Uterus (tissue), 4 donors: Measurements from ENCODE around the gene POLR3E. TPM values are rescaled to one million over a fixed set of nuclear protein-coding genes. Genes with fewer than 3 reads are reported as not detected.

Source experiments
- DNase-seq, 2 donors: peaks; one replicate each; pipeline ENCODE4 v3.0.0-alpha.2; 2019 to 2020
- H3K27ac ChIP-seq, 2 donors: fragments of 200-600 bp; sonication (generic); 1 replicate in 1 of 2; 2 replicates in 1 of 2; pipeline ENCODE4 v1.5.1; 2016 to 2018
- H3K27me3 ChIP-seq, 2 donors: fragments of 200-600 bp; sonication (generic); one replicate each; pipeline ENCODE4 v1.5.1; 2018 to 2019; ENCODE audit warnings: control low read depth in 1 of 2
- H3K36me3 ChIP-seq, 2 donors: fragments of 200-600 bp; sonication (generic); one replicate each; pipeline ENCODE4 v1.5.1; 2019; ENCODE audit warnings: control low read depth in 1 of 2
- H3K4me1 ChIP-seq, 2 donors: fragments of 200-600 bp; sonication (generic); one replicate each; pipeline ENCODE4 v1.5.1; 2018 to 2019; ENCODE audit warnings: control low read depth in 1 of 2
- H3K4me3 ChIP-seq, 2 donors: fragments of 200-600 bp; sonication (generic); 1 replicate in 1 of 2; 2 replicates in 1 of 2; pipeline ENCODE4 v1.5.1; 2018 to 2019; ENCODE audit warnings: mild to moderate bottlenecking in 1 of 2
- H3K9me3 ChIP-seq, 2 donors: fragments of 200-600 bp; sonication (generic); one replicate each; pipeline ENCODE4 v1.5.1; 2019; ENCODE audit warnings: control low read depth in 1 of 2
- POLR2A ChIP-seq, 2 donors: fragments of 450-650 bp; IDR thresholded peaks; one replicate each; pipeline ENCODE4 v1.6.1; 2016; ENCODE audit warnings: antibody characterized with exemption in 2 of 2, mild to moderate bottlenecking in 1 of 2, moderate library complexity in 1 of 2
- intact Hi-C: fragments of 100-400 bp; cut with DNase I; formaldehyde crosslinking; loops from one replicate; pipeline ENCODE4 v1.15.1; 2023; ENCODE audit warnings: low total_unique reads
- total RNA-seq, 4 donors: library from RNA; depleted of rRNA in 3 of 4; stranded (reverse); fragments of >200 nt in 3 of 4; gene quantifications; one replicate each; pipeline versions ENCODE4 v1.1.0 to v1.2.4, GENCODE V29; 2014 to 2023
- TF ChIP-seq, protein P1 (sequence below), 4 experiments: fragments of 200-600 bp in 2 of 4; fragments of 450-650 bp in 2 of 4; sonication (generic) in 2 of 4; IDR thresholded peaks; one replicate each; pipeline ENCODE4 v1.5.1; 2016 to 2019; ENCODE audit warnings: antibody characterized with exemption in 4 of 4, mild to moderate bottlenecking in 2 of 4, moderate library complexity in 1 of 4
- donor health status: DM: yes; HTN: yes; CAD: no.

Gene POLR3E
- total RNA-seq, 4 donors from 2014 or later, result 45.1 to 179 (median 64.5) TPM

DNA sequence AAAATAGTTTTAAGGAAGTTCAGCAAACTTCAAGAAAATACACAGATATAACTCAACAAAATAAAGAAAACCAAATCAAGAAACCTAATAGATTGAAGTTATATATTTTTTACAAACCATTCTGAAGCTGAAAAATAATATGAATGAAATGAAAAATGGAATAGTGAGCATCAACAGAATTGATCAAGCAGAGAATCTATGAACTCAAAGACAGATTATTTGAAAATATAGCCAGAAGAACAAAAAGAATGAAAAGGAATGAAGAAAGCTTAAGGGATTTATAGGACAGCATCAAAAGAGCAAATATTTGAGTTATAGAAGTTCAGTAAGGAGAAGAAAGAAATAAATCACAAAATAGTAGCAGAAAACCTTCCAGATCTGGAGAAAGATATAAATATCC, 39.4 kb downstream of the POLR3E start:
- intact Hi-C loops, result no loop called here
- TF ChIP-seq, protein P1, sequence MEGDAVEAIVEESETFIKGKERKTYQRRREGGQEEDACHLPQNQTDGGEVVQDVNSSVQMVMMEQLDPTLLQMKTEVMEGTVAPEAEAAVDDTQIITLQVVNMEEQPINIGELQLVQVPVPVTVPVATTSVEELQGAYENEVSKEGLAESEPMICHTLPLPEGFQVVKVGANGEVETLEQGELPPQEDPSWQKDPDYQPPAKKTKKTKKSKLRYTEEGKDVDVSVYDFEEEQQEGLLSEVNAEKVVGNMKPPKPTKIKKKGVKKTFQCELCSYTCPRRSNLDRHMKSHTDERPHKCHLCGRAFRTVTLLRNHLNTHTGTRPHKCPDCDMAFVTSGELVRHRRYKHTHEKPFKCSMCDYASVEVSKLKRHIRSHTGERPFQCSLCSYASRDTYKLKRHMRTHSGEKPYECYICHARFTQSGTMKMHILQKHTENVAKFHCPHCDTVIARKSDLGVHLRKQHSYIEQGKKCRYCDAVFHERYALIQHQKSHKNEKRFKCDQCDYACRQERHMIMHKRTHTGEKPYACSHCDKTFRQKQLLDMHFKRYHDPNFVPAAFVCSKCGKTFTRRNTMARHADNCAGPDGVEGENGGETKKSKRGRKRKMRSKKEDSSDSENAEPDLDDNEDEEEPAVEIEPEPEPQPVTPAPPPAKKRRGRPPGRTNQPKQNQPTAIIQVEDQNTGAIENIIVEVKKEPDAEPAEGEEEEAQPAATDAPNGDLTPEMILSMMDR (IDR thresholded peaks at IDR 0.05), result no peak
- TF ChIP-seq POLR2A (IDR thresholded peaks at IDR 0.05), result no peak
- Histone ChIP-seq H3K9me3 (no peaks in the 10 kb centered on the region), H3K4me1 (no peaks in the 10 kb centered on the region), H3K27ac (no peak overlapping the region), H3K4me3 (no peak overlapping the region), H3K27me3 (no peaks in the 10 kb centered on the region), H3K36me3 (no peaks in the 10 kb centered on the region)
- no peak for DNase-seq

DNA sequence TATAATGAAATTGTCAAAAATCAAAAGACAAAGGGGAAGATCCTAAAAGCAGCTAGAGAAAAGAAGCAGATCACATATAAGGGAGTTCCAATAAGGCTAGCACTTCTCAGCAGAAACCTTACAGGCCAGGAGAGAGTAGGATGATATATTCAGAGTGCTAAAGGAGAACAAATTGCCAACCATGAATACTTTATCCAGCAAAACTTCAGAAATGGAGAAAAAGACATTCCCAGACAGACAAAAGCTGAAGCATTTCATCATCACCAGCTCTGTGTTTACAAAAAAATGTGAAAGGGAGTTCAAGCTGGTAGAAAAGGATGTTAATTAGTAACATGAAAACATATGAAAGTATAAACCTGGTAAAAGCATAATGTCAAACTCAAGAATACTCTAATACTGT, 39.8 kb downstream of the POLR3E start:
- H3K9me3 ChIP-seq, result no peaks in the 10 kb centered on the region
- TF ChIP-seq POLR2A (IDR thresholded peaks at IDR 0.05), result no peak
- TF ChIP-seq, protein P1 (IDR thresholded peaks at IDR 0.05), result no peak
- no peak overlapping the region for H3K27ac ChIP-seq
- no peaks in the 10 kb centered on the region for H3K4me1 ChIP-seq
- H3K27me3 ChIP-seq, result no peaks in the 10 kb centered on the region
- H3K36me3 ChIP-seq, result no peaks in the 10 kb centered on the region
- intact Hi-C loops, result no loop called here
- no peak overlapping the region for H3K4me3 ChIP-seq
- DNase-seq, result no peak

DNA sequence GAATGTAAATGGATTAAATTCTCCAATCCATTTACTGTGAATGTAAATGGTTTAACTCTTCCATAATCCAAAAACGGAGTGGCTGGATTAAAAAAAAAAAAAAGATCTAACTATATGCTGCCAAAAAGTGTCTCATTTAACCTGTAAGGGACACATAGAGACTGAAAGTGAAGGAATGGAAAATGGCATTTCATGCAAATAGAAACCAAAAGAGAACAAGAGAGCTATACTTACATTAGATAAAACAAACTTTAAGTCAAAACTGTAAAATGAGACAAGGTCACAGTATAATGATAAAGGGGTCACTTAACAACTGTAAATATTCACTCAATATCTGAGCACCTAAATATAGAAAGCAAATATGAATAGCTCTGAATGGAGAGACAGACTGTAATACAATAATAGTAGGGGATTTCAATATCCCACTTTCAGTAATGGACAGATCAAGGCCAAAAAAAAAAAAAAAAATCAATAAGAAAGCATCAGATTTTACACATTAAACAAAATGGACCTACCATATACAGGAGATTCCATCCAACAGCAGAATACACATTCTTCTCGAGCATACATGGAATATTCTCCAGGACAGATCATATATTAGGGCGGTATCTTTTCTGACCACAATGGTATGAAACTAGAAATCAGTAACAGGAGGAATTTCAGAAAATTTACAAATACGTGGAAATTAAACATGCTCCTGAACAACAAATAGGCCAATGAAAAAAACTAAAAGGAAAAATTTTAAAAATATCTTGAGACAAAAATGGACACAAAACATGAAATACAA, 40.8 kb downstream of the POLR3E start:
- H3K27me3 ChIP-seq, result no peaks in the 10 kb centered on the region
- intact Hi-C loops, result no loop called here
- H3K4me1 ChIP-seq, result no peaks in the 10 kb centered on the region
- DNase-seq, result no peak
- TF ChIP-seq POLR2A (IDR thresholded peaks at IDR 0.05), result no peak
- TF ChIP-seq, protein P1 (IDR thresholded peaks at IDR 0.05), result no peak
- H3K9me3 ChIP-seq, result no peaks in the 10 kb centered on the region
- no peak overlapping the region for H3K27ac ChIP-seq
- no peak overlapping the region for H3K4me3 ChIP-seq
- H3K36me3 ChIP-seq, result no peaks in the 10 kb centered on the region

DNA sequence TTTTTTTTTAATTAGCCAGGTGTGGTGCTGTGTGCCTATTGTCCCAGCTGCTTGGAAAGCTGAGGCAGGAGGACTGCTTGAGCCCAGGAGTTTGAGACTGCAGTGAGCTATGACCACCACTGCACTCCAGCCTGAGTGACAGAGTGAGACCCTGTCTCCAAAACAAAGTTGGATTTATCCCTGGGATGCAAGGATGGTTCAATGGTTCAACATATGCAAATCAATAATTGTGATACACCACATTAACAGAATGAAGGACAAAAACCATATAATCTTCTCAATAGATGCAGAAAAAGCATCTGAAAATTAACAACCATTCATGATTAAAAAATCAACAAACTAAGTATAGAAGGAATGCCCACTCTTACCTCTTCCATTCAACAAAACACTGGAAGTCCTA, 43.7 kb downstream of the POLR3E start:
- TF ChIP-seq, protein P1 (IDR thresholded peaks at IDR 0.05), result no peak
- no peak for TF ChIP-seq POLR2A (IDR thresholded peaks at IDR 0.05)
- no peak for DNase-seq
- Histone ChIP-seq H3K36me3 (no peaks in the 10 kb centered on the region), H3K27ac (no peak overlapping the region), H3K4me3 (no peak overlapping the region), H3K9me3 (no peaks in the 10 kb centered on the region), H3K27me3 (no peaks in the 10 kb centered on the region), H3K4me1 (no peaks in the 10 kb centered on the region)
- intact Hi-C loops, result no loop called here

DNA sequence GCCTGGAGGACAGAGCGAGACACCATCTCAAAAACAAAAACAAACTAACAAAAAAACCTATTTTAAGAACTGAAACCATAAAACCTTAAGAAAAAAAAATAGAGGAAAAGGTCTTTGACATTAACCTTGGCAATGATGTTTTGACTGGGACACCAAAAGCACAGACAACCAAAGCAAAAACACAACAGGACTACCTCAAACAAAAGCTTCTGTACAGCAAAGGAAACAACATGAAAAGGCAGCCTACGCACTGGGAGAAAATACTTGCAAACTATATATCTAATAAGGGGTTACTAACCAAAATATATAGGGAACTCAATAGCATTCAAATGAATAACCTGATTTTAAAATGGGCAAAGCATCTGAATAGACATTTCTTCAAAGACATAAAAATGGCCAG, 44.9 kb downstream of the POLR3E start:
- no peak for DNase-seq
- intact Hi-C loops, result no loop called here

More for the DNA sequence above, 44.9 kb downstream of the POLR3E start:
- H3K4me3 ChIP-seq, result no peak overlapping the region
- no peaks in the 10 kb centered on the region for H3K27me3 ChIP-seq
- no peaks in the 10 kb centered on the region for H3K36me3 ChIP-seq
- H3K27ac ChIP-seq, result no peak overlapping the region
- no peaks in the 10 kb centered on the region for H3K4me1 ChIP-seq
- TF ChIP-seq POLR2A (IDR thresholded peaks at IDR 0.05), result no peak
- TF ChIP-seq, protein P1 (IDR thresholded peaks at IDR 0.05), result no peak
- H3K9me3 ChIP-seq, result no peaks in the 10 kb centered on the region
